GM19193 (cell line): Measurements from ENCODE around the gene MZF1.

ENCODE experiments used
- POLR2A ChIP-seq: IDR thresholded peaks from 4 replicates; pipeline ENCODE4 v1.6.1; 2011; ENCODE audit not compliant: insufficient read depth, insufficient read length; ENCODE audit errors: extremely low read depth

Gene MZF1

GRCh38 chr19:58559275-58560006 is 13.7 kb downstream of the MZF1 start:
- TF ChIP-seq POLR2A = peak; percentile 81

GRCh38 chr19:58558623-58559274 is 14.4 kb downstream of the MZF1 start:
- peak; percentile 54 for TF ChIP-seq POLR2A

- peak; percentile 48 for TF ChIP-seq POLR2A
Measured at GRCh38 chr19:58558066-58558622, 15.0 kb downstream of the MZF1 start, which contains the start of gene UBE2M. Gene UBE2M (minus strand): TSS chr19:58558611. CDS start chr19:58558381, 230 bp downstream.

- TF ChIP-seq POLR2A = no peak
Measured at GRCh38 chr19:58557221-58558065, 15.7 kb downstream of the MZF1 start.

- no peak for TF ChIP-seq POLR2A
Measured at GRCh38 chr19:58556622-58557220, 16.4 kb downstream of the MZF1 start.

- no peak for TF ChIP-seq POLR2A
Measured at GRCh38 chr19:58555920-58556621, 17.1 kb downstream of the MZF1 start.

- TF ChIP-seq POLR2A = no peak
Measured at GRCh38 chr19:58555369-58555885, 17.7 kb downstream of the MZF1 start.

- TF ChIP-seq POLR2A = peak; percentile 81
Measured at GRCh38 chr19:58554494-58555368, 18.4 kb downstream of the MZF1 start, which contains the start of gene CHMP2A. Gene CHMP2A (minus strand): TSS chr19:58555105. CDS start chr19:58554212, 893 bp downstream.

- no peak for TF ChIP-seq POLR2A
Measured at GRCh38 chr19:58553799-58554493, 19.2 kb downstream of the MZF1 start.

- TF ChIP-seq POLR2A = no peak
Measured at GRCh38 chr19:58552655-58553054, 20.5 kb downstream of the MZF1 start.

GRCh38 chr19:58551577-58552471 is 21.3 kb downstream of the MZF1 start:
- TF ChIP-seq POLR2A = peak; percentile 38

GRCh38 chr19:58551123-58551497 is 22.0 kb downstream of the MZF1 start:
- no peak for TF ChIP-seq POLR2A
